DND-41 (cell line): ENCODE results near the gene DLG2.
"Not testable (repeated sequence)": the region's sequence is repeated elsewhere in the genome, so short reads cannot be mapped to it uniquely, and the experiment has no call there.

Experiments
- ATAC-seq: fragments of 200-7000 bp; cut with Tn5 transposase; 3 replicates; pipeline ENCODE4 v1.9.1; 2021; ENCODE audit warnings: low read depth; ENCODE audit not compliant: insufficient read depth
- DNase-seq: peaks from one replicate; pipeline ENCODE4 v3.0.0-alpha.2; 2020
- H2AFZ ChIP-seq: 2 replicates; pipeline ENCODE4 v1.6.0; 2012; ENCODE audit warnings: low read depth, low read length
- H3K27ac ChIP-seq: 2 replicates; pipeline ENCODE4 v1.5.1; 2012; ENCODE audit warnings: low read length, inconsistent platforms
- H3K27me3 ChIP-seq: fragments of 200-600 bp; sonication (generic); 2 replicates; pipeline ENCODE4 v1.6.0; 2012; ENCODE audit warnings: low read length, mild to moderate bottlenecking, inconsistent platforms; ENCODE audit not compliant: insufficient read depth, poor library complexity
- H3K36me3 ChIP-seq: 2 replicates; pipeline ENCODE4 v1.5.1; 2012; ENCODE audit warnings: low read length, inconsistent platforms; ENCODE audit not compliant: insufficient read depth
- H3K4me1 ChIP-seq: 2 replicates; pipeline ENCODE4 v1.5.1; 2012; ENCODE audit warnings: mild to moderate bottlenecking, low read length; ENCODE audit not compliant: insufficient read depth
- H3K4me2 ChIP-seq: 2 replicates; pipeline ENCODE4 v1.6.0; 2012; ENCODE audit warnings: mild to moderate bottlenecking, moderate library complexity, low read length, inconsistent platforms; ENCODE audit not compliant: insufficient read depth
- H3K4me3 ChIP-seq, 2 experiments: fragments of 200-600 bp in 1 of 2; shearing (Covaris generic) in 1 of 2; 2 replicates each; pipeline ENCODE4 v1.5.1; 2012 to 2016; ENCODE audit warnings: inconsistent platforms in 2 of 2, low read length in 2 of 2, mild to moderate bottlenecking in 2 of 2, low read depth in 1 of 2, moderate library complexity in 1 of 2
- H3K79me2 ChIP-seq: 2 replicates; pipeline ENCODE4 v1.6.0; 2012; ENCODE audit warnings: low read length, inconsistent platforms; ENCODE audit not compliant: insufficient read depth
- H3K9ac ChIP-seq: 2 replicates; pipeline ENCODE4 v1.6.0; 2012; ENCODE audit warnings: low read depth, mild to moderate bottlenecking, inconsistent platforms, low read length, moderate library complexity
- H3K9me3 ChIP-seq: 2 replicates; pipeline ENCODE4 v1.5.1; 2012; ENCODE audit warnings: low read length, moderate library complexity, mild to moderate bottlenecking, inconsistent platforms; ENCODE audit not compliant: insufficient read depth, severe bottlenecking
- H4K20me1 ChIP-seq: 2 replicates; pipeline ENCODE4 v1.6.0; 2012; ENCODE audit warnings: low read length; ENCODE audit not compliant: insufficient read depth
- EZH2 ChIP-seq: IDR thresholded peaks from 3 replicates; pipeline ENCODE4 v1.6.1; 2012; ENCODE audit warnings: borderline replicate concordance, low read depth, mild to moderate bottlenecking, moderate library complexity, low read length, inconsistent platforms; ENCODE audit not compliant: severe bottlenecking
- TF ChIP-seq, protein P1 (sequence below): IDR thresholded peaks from 2 replicates; pipeline ENCODE4 v1.5.1; 2012; ENCODE audit warnings: borderline replicate concordance, low read length, moderate library complexity, mild to moderate bottlenecking; ENCODE audit not compliant: poor library complexity, severe bottlenecking; ENCODE audit errors: extremely low read depth

The DLG2 gene

DNA sequence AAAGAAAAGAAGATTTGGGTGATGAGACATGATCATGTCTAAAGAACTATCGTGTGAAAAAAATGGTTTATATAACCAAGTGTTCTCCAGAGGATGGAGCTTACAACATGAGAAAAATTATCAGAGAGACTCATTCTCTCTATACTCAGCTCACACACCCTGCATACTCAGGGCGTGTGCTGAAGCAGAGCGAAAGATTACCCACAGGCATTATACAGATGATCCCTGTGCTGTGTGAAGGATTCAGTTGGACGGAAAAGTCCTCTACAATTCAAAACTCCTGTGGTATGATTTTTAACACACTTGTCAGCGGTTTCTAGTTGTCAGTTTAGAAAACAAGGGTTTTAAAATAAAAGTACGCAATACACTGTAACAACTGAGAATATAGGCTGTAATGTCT lies 267.3 kb downstream of the DLG2 start:
- Histone ChIP-seq H3K9me3 (no peaks in the 10 kb centered on the region), H3K9ac (no peak overlapping the region), H3K27ac (no peak overlapping the region), H3K79me2 (no peaks in the 10 kb centered on the region), H3K4me3 (no peak overlapping the region), H4K20me1 (no peaks in the 10 kb centered on the region), H3K4me2 (no peak overlapping the region), H2AFZ (no peak overlapping the region), H3K27me3 (no peaks in the 10 kb centered on the region), H3K36me3 (no peaks in the 10 kb centered on the region), H3K4me1 (no peaks in the 10 kb centered on the region)
- DNase-seq (no peak), ATAC-seq (no peak)
- TF ChIP-seq, protein P1, sequence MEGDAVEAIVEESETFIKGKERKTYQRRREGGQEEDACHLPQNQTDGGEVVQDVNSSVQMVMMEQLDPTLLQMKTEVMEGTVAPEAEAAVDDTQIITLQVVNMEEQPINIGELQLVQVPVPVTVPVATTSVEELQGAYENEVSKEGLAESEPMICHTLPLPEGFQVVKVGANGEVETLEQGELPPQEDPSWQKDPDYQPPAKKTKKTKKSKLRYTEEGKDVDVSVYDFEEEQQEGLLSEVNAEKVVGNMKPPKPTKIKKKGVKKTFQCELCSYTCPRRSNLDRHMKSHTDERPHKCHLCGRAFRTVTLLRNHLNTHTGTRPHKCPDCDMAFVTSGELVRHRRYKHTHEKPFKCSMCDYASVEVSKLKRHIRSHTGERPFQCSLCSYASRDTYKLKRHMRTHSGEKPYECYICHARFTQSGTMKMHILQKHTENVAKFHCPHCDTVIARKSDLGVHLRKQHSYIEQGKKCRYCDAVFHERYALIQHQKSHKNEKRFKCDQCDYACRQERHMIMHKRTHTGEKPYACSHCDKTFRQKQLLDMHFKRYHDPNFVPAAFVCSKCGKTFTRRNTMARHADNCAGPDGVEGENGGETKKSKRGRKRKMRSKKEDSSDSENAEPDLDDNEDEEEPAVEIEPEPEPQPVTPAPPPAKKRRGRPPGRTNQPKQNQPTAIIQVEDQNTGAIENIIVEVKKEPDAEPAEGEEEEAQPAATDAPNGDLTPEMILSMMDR = no peak
- no peak for TF ChIP-seq EZH2

- Histone ChIP-seq H4K20me1 (no peaks in the 10 kb centered on the region), H3K36me3 (no peaks in the 10 kb centered on the region), H2AFZ (no peak overlapping the region), H3K9me3 (no peaks in the 10 kb centered on the region), H3K27me3 (no peaks in the 10 kb centered on the region), H3K9ac (no peak overlapping the region), H3K4me1 (no peaks in the 10 kb centered on the region), H3K4me3 (no peak overlapping the region), H3K27ac (no peak overlapping the region), H3K79me2 (no peaks in the 10 kb centered on the region), H3K4me2 (no peak overlapping the region)
- DNase-seq (no peak), ATAC-seq (no peak)
- no peak for TF ChIP-seq EZH2
- TF ChIP-seq, protein P1 = no peak
Observed at GRCh38 chr11:85355921-85356320, 271.2 kb downstream of the DLG2 start.

DNA sequence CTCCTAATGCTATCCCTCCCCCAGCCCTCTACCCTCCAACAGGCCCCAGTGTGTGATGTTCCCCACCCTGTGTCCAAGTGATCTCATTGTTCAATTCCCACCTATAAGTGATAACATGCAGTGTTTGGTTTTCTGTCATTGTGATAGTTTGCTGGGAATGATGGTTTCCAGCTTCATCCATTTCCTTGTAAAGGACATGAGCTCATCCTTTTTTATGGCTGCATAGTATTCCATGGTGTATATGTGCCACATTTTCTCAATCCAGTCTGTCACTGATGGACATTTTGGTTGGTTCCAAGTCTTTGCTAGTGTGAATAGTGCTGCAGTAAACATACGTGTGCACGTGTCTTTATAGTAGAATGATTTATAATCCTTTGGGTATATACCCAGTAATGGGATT lies 277.6 kb downstream of the DLG2 start:
- not testable (repeated sequence) for H2AFZ ChIP-seq, H3K79me2 ChIP-seq, H3K4me1 ChIP-seq, ATAC-seq, H3K36me3 ChIP-seq, H3K9ac ChIP-seq, H3K4me3 ChIP-seq, H3K27ac ChIP-seq, H3K4me2 ChIP-seq, H3K27me3 ChIP-seq, DNase-seq, H3K9me3 ChIP-seq, H4K20me1 ChIP-seq

- Histone ChIP-seq H3K9me3 (no peaks in the 10 kb centered on the region), H3K4me2 (no peak overlapping the region), H3K4me3 (no peak overlapping the region), H4K20me1 (no peaks in the 10 kb centered on the region), H3K27ac (no peak overlapping the region), H3K36me3 (no peaks in the 10 kb centered on the region), H3K9ac (no peak overlapping the region), H3K4me1 (no peaks in the 10 kb centered on the region), H3K27me3 (no peaks in the 10 kb centered on the region), H2AFZ (no peak overlapping the region), H3K79me2 (no peaks in the 10 kb centered on the region)
- no peak for ATAC-seq
- no peak for DNase-seq
- TF ChIP-seq EZH2 = no peak
- TF ChIP-seq, protein P1 = no peak
Observed at GRCh38 chr11:85348945-85349344, 278.2 kb downstream of the DLG2 start.
